Keratinocyte (primary cell): Measurements from ENCODE around the gene PJA2. TPM values are rescaled to one million over a fixed set of nuclear protein-coding genes. Genes with fewer than 3 reads are reported as not detected.

ENCODE experiments used
- DNase-seq: peaks from one replicate; pipeline ENCODE4 v3.0.0-alpha.2; 2011; ENCODE audit warnings: low read depth, missing footprints, low spot score
- FAIRE-seq: peaks from 2 replicates; lab custom pipeline; 2011; peaks lifted over from hg19 to GRCh38; lab: Jason Lieb, UNC
- H2AFZ ChIP-seq: 2 replicates; pipeline ENCODE4 v1.6.0; 2012; ENCODE audit warnings: low read length, control low read depth, inconsistent platforms; ENCODE audit not compliant: control insufficient read depth
- H3K27ac ChIP-seq: 2 replicates; pipeline ENCODE4 v1.5.1; 2011; ENCODE audit warnings: low read length; ENCODE audit not compliant: control insufficient read depth, insufficient read depth
- H3K27me3 ChIP-seq: 3 replicates; pipeline ENCODE4 v1.6.0; 2011; ENCODE audit warnings: low read length; ENCODE audit not compliant: control insufficient read depth, insufficient read depth; ENCODE audit errors: extremely low read depth
- H3K36me3 ChIP-seq, 2 experiments: 2 replicates in 1 of 2; 3 replicates in 1 of 2; pipeline ENCODE4 v1.5.1; 2011; ENCODE audit warnings: low read length in 2 of 2, mild to moderate bottlenecking in 1 of 2; ENCODE audit not compliant: control insufficient read depth in 2 of 2, insufficient read depth in 2 of 2; ENCODE audit errors: extremely low read depth in 1 of 2
- H3K4me1 ChIP-seq: 3 replicates; pipeline ENCODE4 v1.5.1; 2011; ENCODE audit warnings: low read length; ENCODE audit not compliant: control insufficient read depth, insufficient read depth; ENCODE audit errors: extremely low read depth
- H3K4me2 ChIP-seq: 3 replicates; pipeline ENCODE4 v1.6.0; 2011; ENCODE audit warnings: low read depth, low read length; ENCODE audit not compliant: control insufficient read depth, insufficient read depth; ENCODE audit errors: extremely low read depth
- H3K4me3 ChIP-seq, 3 experiments: fragments of 200-600 bp in 1 of 3; sonication (generic) in 1 of 3; 2 replicates in 2 of 3; 3 replicates in 1 of 3; pipeline ENCODE4 v1.5.1; 2011 to 2016; ENCODE audit warnings: low read length in 3 of 3, mild to moderate bottlenecking in 3 of 3, control low read depth in 2 of 3, inconsistent platforms in 1 of 3, low read depth in 1 of 3, mixed read lengths in 1 of 3, mixed run types in 1 of 3, moderate library complexity in 1 of 3; ENCODE audit not compliant: control insufficient read depth in 2 of 3, insufficient read depth in 2 of 3; ENCODE audit errors: extremely low read depth in 1 of 3
- H3K79me2 ChIP-seq: 2 replicates; pipeline ENCODE4 v1.6.0; 2012; ENCODE audit warnings: low read length; ENCODE audit not compliant: control insufficient read depth, insufficient read depth
- H3K9ac ChIP-seq: 3 replicates; pipeline ENCODE4 v1.6.0; 2011; ENCODE audit warnings: low read length; ENCODE audit not compliant: control insufficient read depth, insufficient read depth; ENCODE audit errors: extremely low read depth
- H3K9me1 ChIP-seq: 3 replicates; pipeline ENCODE4 v1.6.0; 2011; ENCODE audit warnings: low read length; ENCODE audit not compliant: control insufficient read depth, insufficient read depth; ENCODE audit errors: extremely low read depth
- H3K9me3 ChIP-seq: 2 replicates; pipeline ENCODE4 v1.5.1; 2012; ENCODE audit warnings: low read depth, low read length; ENCODE audit not compliant: control insufficient read depth
- H4K20me1 ChIP-seq: 3 replicates; pipeline ENCODE4 v1.6.0; 2011; ENCODE audit warnings: low read length; ENCODE audit not compliant: control insufficient read depth, insufficient read depth; ENCODE audit errors: extremely low read depth
- CTCF ChIP-seq, 3 experiments: IDR thresholded peaks in 1 of 3; conservative IDR thresholded peaks in 1 of 3; optimal IDR thresholded peaks in 1 of 3; 2 replicates in 2 of 3; 3 replicates in 1 of 3; pipeline versions ENCODE3 to v1.5.1; 2011; ENCODE audit warnings: low read length in 3 of 3, mild to moderate bottlenecking in 3 of 3, moderate library complexity in 2 of 3, control low read depth in 1 of 3, inconsistent platforms in 1 of 3; ENCODE audit not compliant: insufficient read depth in 2 of 3; ENCODE audit errors: extremely low read depth in 1 of 3
- EZH2 ChIP-seq: IDR thresholded peaks from one replicate; pipeline ENCODE4 v1.6.1; 2012; ENCODE audit warnings: inconsistent platforms, mild to moderate bottlenecking, low read length, moderate library complexity
- dilution Hi-C: fragments of 300-500 bp; cut with MboI; formaldehyde crosslinking; loops from one replicate; pipeline ENCODE4 v1.7.0; 2020; ENCODE audit warnings: low sequenced_read_pairs; ENCODE audit not compliant: extremely low pct_ligation_motif_present
- polyA plus RNA-seq, 5 experiments: library from polyadenylated mRNA; depleted of rRNA in 3 of 5; stranded (reverse) in 3 of 5; stranded (forward) in 1 of 5; unstranded in 1 of 5; fragments of >200 nt; gene quantifications; 1 replicate in 1 of 5; 2 replicates in 3 of 5; 3 replicates in 1 of 5; pipeline versions ENCODE4 v1.2.1 to v1.2.3, GENCODE V29; 2011 to 2012; ENCODE audit warnings: missing spikeins in 2 of 5, low read depth in 1 of 5, low replicate concordance in 1 of 5

The PJA2 gene
- polyA plus RNA-seq, 1 donor (not counting 4 experiments of a cell fraction or from before 2014, with no cell fraction given), result 49.3 TPM

DNA sequence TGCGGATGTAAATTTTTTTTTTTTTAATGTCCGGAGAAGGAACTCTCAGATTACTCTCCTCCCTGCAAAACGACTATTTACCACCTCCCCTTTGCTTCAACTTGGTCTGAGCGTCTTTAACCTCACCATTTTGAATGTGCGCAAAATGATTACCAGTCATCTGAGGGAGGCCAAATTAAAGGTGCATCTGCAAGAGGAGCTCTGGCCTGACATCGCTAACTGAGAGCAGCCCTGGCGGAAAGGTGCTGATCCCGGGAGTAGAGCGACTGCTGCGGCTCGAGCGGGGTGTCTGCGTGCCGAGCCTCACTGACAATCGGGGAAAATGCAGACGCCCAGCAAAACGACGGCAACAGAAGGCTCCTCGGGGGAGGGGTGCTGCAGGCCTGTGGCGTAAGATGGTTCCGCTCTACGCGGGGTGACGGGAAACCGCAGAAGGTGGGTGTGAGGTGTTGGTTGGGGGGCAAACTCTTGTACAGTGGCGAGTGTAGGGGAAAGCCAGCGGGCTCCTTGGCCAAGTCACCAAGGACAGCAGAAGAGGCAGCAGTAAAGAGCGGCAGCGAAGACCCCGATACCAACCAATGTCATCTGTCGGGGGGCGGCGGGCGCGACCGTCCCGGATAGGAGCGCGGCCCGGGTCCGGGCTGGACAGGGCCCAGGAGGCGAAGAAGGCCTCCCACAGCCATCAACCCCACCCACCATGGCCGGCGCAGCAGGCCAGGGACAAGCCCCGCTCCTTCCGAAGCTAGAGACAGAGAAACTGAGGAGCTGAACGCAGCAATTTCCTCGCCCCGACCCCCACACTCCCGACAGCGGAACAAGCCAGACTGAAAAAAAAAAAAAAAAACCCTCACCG lies 557 bp downstream of the PJA2 start:
- H3K4me1 ChIP-seq, result peaks cover 25% of the 10 kb centered on the region
- no peak for TF ChIP-seq EZH2
- TF ChIP-seq CTCF (optimal IDR thresholded peaks at IDR 0.05 in 1 of 3, IDR thresholded peaks at IDR 0.05 in 1 of 3, conservative IDR thresholded peaks at IDR 0.05 in 1 of 3; ENCODE audit: extremely low read depth in 1 of 3, insufficient read depth in 2 of 3, low read length in 3 of 3), result no peak

GRCh38 chr5:109407913-109408312 lies 1.9 kb downstream of the PJA2 start:
- H2AFZ ChIP-seq, result no peak overlapping the region
- H3K4me2 ChIP-seq, result peak overlapping the region; percentile 90
- dilution Hi-C loops, result no loop called here
- no peaks in the 10 kb centered on the region for H3K36me3 ChIP-seq
- peak overlapping the region; percentile 91 to 97 (median 96) for H3K4me3 ChIP-seq
- no peaks in the 10 kb centered on the region for H3K9me1 ChIP-seq
- peaks cover 25% of the 10 kb centered on the region for H3K4me1 ChIP-seq
- no peaks in the 10 kb centered on the region for H3K27me3 ChIP-seq
- peaks cover 61% of the 10 kb centered on the region for H3K79me2 ChIP-seq
- peak overlapping the region; percentile 100 for H3K27ac ChIP-seq
- no peaks in the 10 kb centered on the region for H3K9me3 ChIP-seq
- H3K9ac ChIP-seq, result peak overlapping the region; percentile 96
- TF ChIP-seq CTCF (optimal IDR thresholded peaks at IDR 0.05 in 1 of 3, IDR thresholded peaks at IDR 0.05 in 1 of 3, conservative IDR thresholded peaks at IDR 0.05 in 1 of 3; ENCODE audit: extremely low read depth in 1 of 3, insufficient read depth in 2 of 3, low read length in 3 of 3) (no peak), EZH2 (no peak)
- no peaks in the 10 kb centered on the region for H4K20me1 ChIP-seq
- DNase-seq (no peak), FAIRE-seq (no peak)

More for the DNA sequence above, 557 bp downstream of the PJA2 start:
- Histone ChIP-seq H3K4me3 (peak overlapping the region; percentile 91 to 97 (median 96)), H3K79me2 (peaks cover 49% of the 10 kb centered on the region), H3K36me3 (no peaks in the 10 kb centered on the region), H3K27me3 (no peaks in the 10 kb centered on the region), H3K27ac (peak overlapping the region; percentile 100), H3K9me1 (no peaks in the 10 kb centered on the region), H2AFZ (peak overlapping the region; percentile 87), H3K9me3 (no peaks in the 10 kb centered on the region), H3K4me2 (peak overlapping the region; percentile 90), H4K20me1 (no peaks in the 10 kb centered on the region), H3K9ac (peak overlapping the region; percentile 96)
- FAIRE-seq (no peak), DNase-seq (no peak)
- dilution Hi-C loops, result no loop called here
